ENCODE data around the gene WNK3.
"Not testable (repeated sequence)": the region's sequence is repeated elsewhere in the genome, so short reads cannot be mapped to it uniquely, and the experiment has no call there.

Gene WNK3

DNA sequence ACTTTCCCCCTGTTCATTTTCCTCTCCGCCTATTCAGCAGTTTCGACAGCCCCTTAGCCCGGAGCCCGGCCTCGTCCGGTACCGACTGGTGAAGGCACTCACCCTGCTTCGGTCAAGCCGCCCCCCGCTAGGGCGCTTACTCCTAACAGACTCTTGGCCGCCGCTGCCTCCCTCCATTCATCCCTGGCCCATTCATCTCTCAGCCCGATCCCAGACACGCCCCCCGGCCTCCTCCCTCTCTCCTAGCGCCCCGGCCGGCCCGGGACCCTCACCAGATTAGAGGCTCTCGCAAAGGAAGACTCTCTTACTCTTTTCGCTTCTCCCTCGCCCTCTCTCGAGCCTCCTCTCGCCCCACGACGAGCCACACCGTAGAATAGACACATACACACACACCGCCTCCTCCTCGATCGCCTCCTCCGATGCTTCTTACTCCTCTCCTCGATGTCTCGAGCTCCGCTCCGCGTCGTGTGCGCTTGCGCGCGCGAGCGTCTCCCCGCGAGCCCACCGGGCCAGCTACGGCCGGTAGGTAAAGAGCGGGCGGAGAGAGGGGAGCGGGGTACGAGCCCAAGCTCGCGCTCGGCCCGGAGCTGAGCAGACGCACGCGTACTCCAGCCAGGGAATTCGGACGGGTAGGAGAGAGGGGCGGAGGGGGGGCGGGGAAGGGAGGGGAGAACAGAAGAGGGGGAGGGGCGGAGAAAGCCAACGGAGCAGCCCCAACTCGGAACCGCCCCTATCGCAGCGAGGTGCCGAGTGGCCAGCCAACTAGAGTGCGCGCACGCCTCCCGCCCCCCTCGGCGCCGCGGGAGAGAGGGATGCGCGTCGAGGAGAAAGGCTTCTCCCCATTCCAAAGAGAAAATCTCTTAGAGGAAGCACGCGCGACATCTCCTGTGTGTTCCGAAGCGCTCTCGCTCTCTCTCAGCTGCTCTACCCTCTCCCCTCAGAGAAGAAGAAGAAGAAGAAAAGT, at the start of gene WNK3:
Gene WNK3, minus strand, starts transcription at position 633 of the 964 bp plus-strand sequence.
- no peaks in the 10 kb centered on the region for H3K9me3 Mint-ChIP-seq
- H3K27me3 Mint-ChIP-seq: peaks cover 42% of the 10 kb centered on the region
- H3K36me3 Mint-ChIP-seq (ENCODE audit: low read depth): no peaks in the 10 kb centered on the region
- intact Hi-C loops (cut with micrococcal nuclease): no loop called here
- H3K4me1 Mint-ChIP-seq (ENCODE audit: low read depth): peaks cover 17% of the 10 kb centered on the region
- H3K4me3 Mint-ChIP-seq: peak within 1 kb of the TSS; percentile 68
- H3K27ac Mint-ChIP-seq: no peak within 1 kb of the TSS

GRCh38 chrX:54407266-54407665, 49.4 kb upstream of the WNK3 start:
- H3K9me3 Mint-ChIP-seq: no peaks in the 10 kb centered on the region
- H3K27me3 Mint-ChIP-seq: peaks cover 20% of the 10 kb centered on the region
- H3K4me3 Mint-ChIP-seq: no peak overlapping the region
- H3K27ac Mint-ChIP-seq: no peak overlapping the region
- no peaks in the 10 kb centered on the region for H3K4me1 Mint-ChIP-seq (ENCODE audit: low read depth)
- H3K36me3 Mint-ChIP-seq (ENCODE audit: low read depth): no peaks in the 10 kb centered on the region
- intact Hi-C loops (cut with micrococcal nuclease): no loop called here

DNA sequence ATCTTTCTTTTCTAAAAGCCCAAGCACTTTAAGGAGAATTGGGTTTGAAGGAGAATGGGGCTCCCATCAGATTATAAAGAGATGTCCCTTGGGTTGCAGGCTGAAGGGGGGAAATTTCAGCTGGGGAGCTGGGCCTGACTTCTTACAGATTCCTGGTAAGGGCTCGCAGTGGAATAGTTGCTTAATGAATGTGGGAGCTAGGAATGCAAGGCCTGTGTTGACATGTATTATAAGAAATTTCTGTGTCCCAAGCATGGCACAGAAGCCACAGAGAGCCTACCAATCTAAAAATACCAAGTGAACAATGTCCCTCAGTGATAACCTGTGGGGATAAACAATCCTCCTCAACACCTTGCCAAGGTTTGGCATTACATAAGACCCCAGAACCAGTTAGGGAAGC, 39.3 kb upstream of the WNK3 start:
- Mint-ChIP-seq H3K27ac (no peak overlapping the region), H3K4me1 (ENCODE audit: low read depth) (no peaks in the 10 kb centered on the region), H3K27me3 (no peaks in the 10 kb centered on the region), H3K9me3 (no peaks in the 10 kb centered on the region), H3K36me3 (ENCODE audit: low read depth) (no peaks in the 10 kb centered on the region), H3K4me3 (no peak overlapping the region)
- intact Hi-C loops (cut with micrococcal nuclease): no loop called here

GRCh38 chrX:54386314-54386713, 28.5 kb upstream of the WNK3 start:
- H3K27ac Mint-ChIP-seq: no peak overlapping the region
- peaks cover 2% of the 10 kb centered on the region for H3K27me3 Mint-ChIP-seq
- H3K9me3 Mint-ChIP-seq: no peaks in the 10 kb centered on the region
- no peaks in the 10 kb centered on the region for H3K36me3 Mint-ChIP-seq (ENCODE audit: low read depth)
- H3K4me1 Mint-ChIP-seq (ENCODE audit: low read depth): no peaks in the 10 kb centered on the region
- no peak overlapping the region for H3K4me3 Mint-ChIP-seq
- intact Hi-C loops (cut with micrococcal nuclease): no loop called here

DNA sequence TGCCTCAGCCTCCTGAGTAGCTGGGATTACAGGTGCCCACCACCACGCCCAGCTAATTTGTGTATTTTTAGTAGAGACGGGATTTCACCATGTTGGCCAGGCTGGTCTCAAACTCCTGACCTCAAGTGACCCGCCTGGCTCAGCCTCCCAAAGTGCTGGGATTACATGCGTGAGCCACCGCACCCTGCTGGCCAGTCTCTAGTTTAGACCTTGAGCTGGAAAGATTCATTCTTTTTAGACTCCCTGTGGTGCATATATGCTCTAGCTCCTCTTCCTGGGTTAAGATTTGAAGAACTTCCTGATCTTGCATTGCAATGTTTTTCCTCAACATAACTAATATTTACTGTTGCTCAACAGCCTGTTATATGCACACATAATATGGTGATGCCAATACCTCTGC, 26.8 kb upstream of the WNK3 start:
- intact Hi-C loops (cut with micrococcal nuclease); H3K4me3 Mint-ChIP-seq; H3K36me3 Mint-ChIP-seq (ENCODE audit: low read depth); H3K27me3 Mint-ChIP-seq; H3K4me1 Mint-ChIP-seq (ENCODE audit: low read depth); H3K27ac Mint-ChIP-seq; H3K9me3 Mint-ChIP-seq: not testable (repeated sequence)

DNA sequence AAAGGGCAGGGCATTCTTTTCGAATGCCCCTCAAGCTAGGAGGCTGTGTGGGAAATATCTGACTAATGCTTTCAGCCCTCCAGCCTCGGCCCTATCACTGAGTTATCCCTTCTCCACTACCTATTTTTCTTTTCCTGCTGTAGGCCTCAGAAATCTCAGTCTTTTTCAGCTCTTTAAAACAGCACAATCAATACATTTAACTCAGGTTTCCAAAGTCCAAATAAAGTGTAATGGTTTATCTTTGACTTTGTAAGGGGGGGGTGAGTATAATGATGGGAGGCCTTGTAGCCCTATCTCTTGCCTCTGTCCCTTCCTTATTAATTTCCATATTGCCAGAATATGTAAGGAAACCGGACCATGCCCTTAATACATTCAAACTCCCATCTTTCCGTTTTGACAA, 1.6 kb upstream of the WNK3 start:
- no peak overlapping the region for H3K27ac Mint-ChIP-seq
- H3K36me3 Mint-ChIP-seq (ENCODE audit: low read depth): no peaks in the 10 kb centered on the region
- H3K4me1 Mint-ChIP-seq (ENCODE audit: low read depth): peaks cover 17% of the 10 kb centered on the region
- H3K9me3 Mint-ChIP-seq: no peaks in the 10 kb centered on the region
- no peak overlapping the region for H3K4me3 Mint-ChIP-seq
- peaks cover 42% of the 10 kb centered on the region for H3K27me3 Mint-ChIP-seq
- intact Hi-C loops (cut with micrococcal nuclease): no loop called here

GRCh38 chrX:54358424-54359211, 772 bp upstream of the WNK3 start:
- intact Hi-C loops (cut with micrococcal nuclease): no loop called here
- Mint-ChIP-seq H3K27me3 (peaks cover 42% of the 10 kb centered on the region), H3K4me3 (peak overlapping the region; percentile 51), H3K27ac (no peak overlapping the region), H3K4me1 (ENCODE audit: low read depth) (peaks cover 17% of the 10 kb centered on the region), H3K36me3 (ENCODE audit: low read depth) (no peaks in the 10 kb centered on the region), H3K9me3 (no peaks in the 10 kb centered on the region)

- intact Hi-C loops (cut with micrococcal nuclease): no loop called here
- Mint-ChIP-seq H3K36me3 (ENCODE audit: low read depth) (no peaks in the 10 kb centered on the region), H3K27me3 (peaks cover 17% of the 10 kb centered on the region), H3K27ac (no peak overlapping the region), H3K4me3 (no peak overlapping the region), H3K9me3 (no peaks in the 10 kb centered on the region), H3K4me1 (ENCODE audit: low read depth) (peaks cover 7% of the 10 kb centered on the region)
Measured at GRCh38 chrX:54352677-54353076, 5.2 kb downstream of the WNK3 start.

DNA sequence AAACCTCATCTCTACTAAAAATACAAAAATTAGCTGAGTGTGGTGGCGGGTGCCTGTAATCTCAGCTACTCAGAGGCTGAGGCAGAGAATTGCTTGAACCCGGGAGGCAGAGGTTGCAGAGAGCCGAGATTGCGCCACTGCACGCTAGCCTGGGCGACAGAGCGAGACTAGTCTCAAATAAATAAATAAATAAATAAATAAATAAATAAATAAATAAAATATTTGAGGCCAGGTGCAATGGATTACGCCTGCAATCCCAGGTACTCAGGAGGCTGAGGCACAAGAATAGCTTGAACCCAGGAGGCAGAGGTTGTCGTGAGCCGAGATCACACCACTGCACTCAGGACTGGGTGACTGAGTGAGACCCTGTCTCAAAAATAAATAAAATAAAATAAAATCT, 20.5 kb downstream of the WNK3 start:
- intact Hi-C loops (cut with micrococcal nuclease); H3K27ac Mint-ChIP-seq; H3K27me3 Mint-ChIP-seq; H3K4me3 Mint-ChIP-seq; H3K36me3 Mint-ChIP-seq (ENCODE audit: low read depth); H3K4me1 Mint-ChIP-seq (ENCODE audit: low read depth); H3K9me3 Mint-ChIP-seq: not testable (repeated sequence)

- H3K27me3 Mint-ChIP-seq: no peaks in the 10 kb centered on the region
- H3K9me3 Mint-ChIP-seq: no peaks in the 10 kb centered on the region
- intact Hi-C loops (cut with micrococcal nuclease): no loop called here
- H3K27ac Mint-ChIP-seq: no peak overlapping the region
- no peaks in the 10 kb centered on the region for H3K4me1 Mint-ChIP-seq (ENCODE audit: low read depth)
- no peaks in the 10 kb centered on the region for H3K36me3 Mint-ChIP-seq (ENCODE audit: low read depth)
- no peak overlapping the region for H3K4me3 Mint-ChIP-seq
Measured at GRCh38 chrX:54325077-54325476, 32.8 kb downstream of the WNK3 start.

GRCh38 chrX:54320067-54320466, 37.8 kb downstream of the WNK3 start:
- Mint-ChIP-seq H3K27me3 (no peaks in the 10 kb centered on the region), H3K9me3 (no peaks in the 10 kb centered on the region), H3K36me3 (ENCODE audit: low read depth) (no peaks in the 10 kb centered on the region), H3K27ac (no peak overlapping the region), H3K4me3 (no peak overlapping the region), H3K4me1 (ENCODE audit: low read depth) (no peaks in the 10 kb centered on the region)
- intact Hi-C loops (cut with micrococcal nuclease): no loop called here

DNA sequence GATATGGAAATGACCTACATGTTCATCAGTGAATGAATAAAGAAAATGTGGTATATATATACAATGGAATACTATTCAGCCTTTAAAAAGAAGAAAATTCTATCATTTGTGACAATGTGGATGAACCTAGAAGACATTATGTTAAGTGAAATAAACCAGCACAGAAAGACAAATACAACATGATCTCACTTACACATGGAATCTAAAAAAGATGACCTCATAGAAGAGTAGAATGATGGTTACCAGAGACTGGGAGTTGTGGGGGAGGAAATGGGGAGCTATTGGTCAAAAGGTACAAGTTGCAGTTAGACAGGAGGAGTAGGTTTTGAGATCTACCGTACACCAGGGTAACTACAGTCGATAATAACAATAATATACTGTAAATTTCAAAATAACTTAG, 51.5 kb downstream of the WNK3 start:
- no peak overlapping the region for H3K27ac Mint-ChIP-seq
- no peaks in the 10 kb centered on the region for H3K9me3 Mint-ChIP-seq
- no peak overlapping the region for H3K4me3 Mint-ChIP-seq
- H3K4me1 Mint-ChIP-seq (ENCODE audit: low read depth): no peaks in the 10 kb centered on the region
- intact Hi-C loops (cut with micrococcal nuclease): no loop called here
- no peaks in the 10 kb centered on the region for H3K36me3 Mint-ChIP-seq (ENCODE audit: low read depth)
- no peaks in the 10 kb centered on the region for H3K27me3 Mint-ChIP-seq

DNA sequence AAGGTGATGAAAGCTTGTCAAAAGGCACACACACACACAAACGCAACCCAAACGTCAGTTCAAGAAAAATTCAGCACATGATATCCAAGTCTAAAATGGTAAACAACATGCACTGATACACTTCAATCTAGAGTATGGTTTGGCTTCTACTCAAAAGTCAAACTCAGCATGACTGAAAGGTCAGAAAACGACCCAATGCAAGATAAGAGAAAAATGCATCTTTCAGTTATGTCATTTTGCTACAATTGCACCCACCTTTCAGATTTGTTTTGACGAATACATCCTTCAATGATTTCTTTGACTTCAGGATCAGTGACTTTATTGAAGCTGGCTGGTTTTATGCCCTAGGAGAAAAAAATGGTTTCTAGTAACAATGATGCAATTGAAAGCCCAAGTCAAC, 56.3 kb downstream of the WNK3 start:
- Mint-ChIP-seq H3K36me3 (ENCODE audit: low read depth) (no peaks in the 10 kb centered on the region), H3K27ac (no peak overlapping the region), H3K4me3 (no peak overlapping the region), H3K9me3 (no peaks in the 10 kb centered on the region), H3K4me1 (ENCODE audit: low read depth) (no peaks in the 10 kb centered on the region), H3K27me3 (no peaks in the 10 kb centered on the region)
- intact Hi-C loops (cut with micrococcal nuclease): no loop called here

- Mint-ChIP-seq H3K9me3 (no peaks in the 10 kb centered on the region), H3K4me3 (no peak overlapping the region), H3K4me1 (ENCODE audit: low read depth) (no peaks in the 10 kb centered on the region), H3K27me3 (no peaks in the 10 kb centered on the region), H3K36me3 (ENCODE audit: low read depth) (no peaks in the 10 kb centered on the region), H3K27ac (no peak overlapping the region)
- intact Hi-C loops (cut with micrococcal nuclease): no loop called here
Measured at GRCh38 chrX:54294306-54294705, 63.5 kb downstream of the WNK3 start.
